HepG2 (cell line): ENCODE results near the gene ROPN1B.

Experiments used
- CEBPB ChIP-seq: IDR thresholded peaks from 2 replicates; pipeline ENCODE4 v1.6.1; 2011; ENCODE audit warnings: low read depth, low read length, improper control_type of control experiment, borderline replicate concordance
- POLR2A ChIP-seq, 2 experiments: IDR thresholded peaks; 2 replicates each; pipeline ENCODE4 v1.6.1; 2011; ENCODE audit warnings: low read depth in 2 of 2, low read length in 2 of 2, mild to moderate bottlenecking in 1 of 2, moderate library complexity in 1 of 2; ENCODE audit not compliant: insufficient read depth in 1 of 2
- ZFP36L1 ChIP-seq: sonication (generic); formaldehyde crosslinking; IDR thresholded peaks from 2 replicates; pipeline ENCODE4 v1.8.0; 2022; ENCODE audit warnings: mild to moderate bottlenecking, missing genetic modification reagents, moderate library complexity
- ZNF296 ChIP-seq: sonication (generic); formaldehyde crosslinking; conservative IDR thresholded peaks from 2 replicates; pipeline ENCODE4 v1.5.0; 2020; ENCODE audit warnings: mild to moderate bottlenecking, missing genetic modification reagents
- ZNF644 ChIP-seq: IDR thresholded peaks from 2 replicates; pipeline ENCODE4 v1.6.1; 2016; ENCODE audit warnings: low read depth
- TF ChIP-seq, protein P1 (sequence below): sonication (generic); formaldehyde crosslinking; IDR thresholded peaks from 2 replicates; pipeline ENCODE4 v1.4.0; 2020; ENCODE audit warnings: missing genetic modification reagents
- TF ChIP-seq, protein P2 (sequence below): sonication (generic); formaldehyde crosslinking; IDR thresholded peaks from 2 replicates; pipeline ENCODE4 v1.5.0; 2020; ENCODE audit warnings: mild to moderate bottlenecking, missing genetic modification reagents, moderate library complexity

DNA sequence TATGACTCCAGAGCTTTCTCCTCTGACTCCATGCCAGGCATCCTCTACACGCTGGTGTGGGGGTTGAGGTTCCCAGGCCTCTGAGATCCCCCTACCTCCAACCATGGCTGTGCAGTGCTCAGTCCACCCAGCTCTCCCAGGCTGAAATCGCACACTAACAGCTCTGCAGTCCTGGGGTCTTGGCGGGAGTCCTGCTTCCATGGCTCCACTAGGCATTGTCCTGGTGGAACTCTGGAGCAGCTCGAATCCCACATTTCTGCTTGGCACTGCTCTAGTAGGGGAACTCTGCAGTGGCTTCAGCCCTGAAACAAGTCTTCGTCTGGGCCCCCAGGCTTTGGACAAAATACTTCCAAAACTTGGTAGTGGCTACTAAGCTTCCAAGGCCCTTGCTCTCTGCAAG lies 50.7 kb downstream of the ROPN1B start:
- TF ChIP-seq, protein P1, sequence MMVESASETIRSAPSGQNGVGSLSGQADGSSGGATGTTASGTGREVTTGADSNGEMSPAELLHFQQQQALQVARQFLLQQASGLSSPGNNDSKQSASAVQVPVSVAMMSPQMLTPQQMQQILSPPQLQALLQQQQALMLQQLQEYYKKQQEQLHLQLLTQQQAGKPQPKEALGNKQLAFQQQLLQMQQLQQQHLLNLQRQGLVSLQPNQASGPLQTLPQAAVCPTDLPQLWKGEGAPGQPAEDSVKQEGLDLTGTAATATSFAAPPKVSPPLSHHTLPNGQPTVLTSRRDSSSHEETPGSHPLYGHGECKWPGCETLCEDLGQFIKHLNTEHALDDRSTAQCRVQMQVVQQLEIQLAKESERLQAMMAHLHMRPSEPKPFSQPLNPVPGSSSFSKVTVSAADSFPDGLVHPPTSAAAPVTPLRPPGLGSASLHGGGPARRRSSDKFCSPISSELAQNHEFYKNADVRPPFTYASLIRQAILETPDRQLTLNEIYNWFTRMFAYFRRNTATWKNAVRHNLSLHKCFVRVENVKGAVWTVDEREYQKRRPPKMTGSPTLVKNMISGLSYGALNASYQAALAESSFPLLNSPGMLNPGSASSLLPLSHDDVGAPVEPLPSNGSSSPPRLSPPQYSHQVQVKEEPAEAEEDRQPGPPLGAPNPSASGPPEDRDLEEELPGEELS (CRISPR knock-in tag) = no peak
- TF ChIP-seq CEBPB (no peak), ZFP36L1 (no peak), POLR2A (IDR thresholded peaks at IDR 0.05; ENCODE audit: insufficient read depth in 1 of 2, low read depth in 2 of 2, low read length in 2 of 2) (no peak), ZNF644 (CRISPR knock-in tag) (no peak), ZNF296 (CRISPR knock-in tag) (no peak)
- TF ChIP-seq, protein P2, sequence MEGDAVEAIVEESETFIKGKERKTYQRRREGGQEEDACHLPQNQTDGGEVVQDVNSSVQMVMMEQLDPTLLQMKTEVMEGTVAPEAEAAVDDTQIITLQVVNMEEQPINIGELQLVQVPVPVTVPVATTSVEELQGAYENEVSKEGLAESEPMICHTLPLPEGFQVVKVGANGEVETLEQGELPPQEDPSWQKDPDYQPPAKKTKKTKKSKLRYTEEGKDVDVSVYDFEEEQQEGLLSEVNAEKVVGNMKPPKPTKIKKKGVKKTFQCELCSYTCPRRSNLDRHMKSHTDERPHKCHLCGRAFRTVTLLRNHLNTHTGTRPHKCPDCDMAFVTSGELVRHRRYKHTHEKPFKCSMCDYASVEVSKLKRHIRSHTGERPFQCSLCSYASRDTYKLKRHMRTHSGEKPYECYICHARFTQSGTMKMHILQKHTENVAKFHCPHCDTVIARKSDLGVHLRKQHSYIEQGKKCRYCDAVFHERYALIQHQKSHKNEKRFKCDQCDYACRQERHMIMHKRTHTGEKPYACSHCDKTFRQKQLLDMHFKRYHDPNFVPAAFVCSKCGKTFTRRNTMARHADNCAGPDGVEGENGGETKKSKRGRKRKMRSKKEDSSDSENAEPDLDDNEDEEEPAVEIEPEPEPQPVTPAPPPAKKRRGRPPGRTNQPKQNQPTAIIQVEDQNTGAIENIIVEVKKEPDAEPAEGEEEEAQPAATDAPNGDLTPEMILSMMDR (CRISPR knock-in tag) = no peak
